Stimulated activated naive B cell treated with anti-CD40 and anti-IgM and Interleukin-4, amounts not matched to agents 10 μg/mL and 1 μg/mL and 100 μg/mL, for 72 hours (primary cell): ENCODE measurements around the gene DOCK4.

ENCODE experiments used
- ATAC-seq, 2 donors: fragments of 150-1000 bp; cut with Tn5 transposase; replicated peaks; 2 replicates each; pipeline ENCODE4 v1.10.0; 2021; ENCODE audit warnings: moderate library complexity in 1 of 2
- DNase-seq: peaks from one replicate; pipeline ENCODE4 v3.0.0; 2021
- H3K27ac Mint-ChIP-seq: one replicate; pipeline ENCODE4 v1.8.0; 2022; ENCODE audit warnings: mild to moderate bottlenecking, mixed read lengths
- H3K27me3 Mint-ChIP-seq, 2 donors: one replicate each; pipeline ENCODE4 v1.8.0; 2022; ENCODE audit warnings: mixed read lengths in 2 of 2
- H3K36me3 Mint-ChIP-seq, 2 donors: one replicate each; pipeline ENCODE4 v1.8.0; 2022; ENCODE audit warnings: mixed read lengths in 2 of 2, mild to moderate bottlenecking in 1 of 2
- H3K4me1 Mint-ChIP-seq, 2 donors: one replicate each; pipeline ENCODE4 v1.8.0; 2022; ENCODE audit warnings: mixed read lengths in 2 of 2, mild to moderate bottlenecking in 1 of 2
- H3K4me3 Mint-ChIP-seq, 2 donors: one replicate each; pipeline ENCODE4 v1.8.0; 2022; ENCODE audit warnings: mild to moderate bottlenecking in 2 of 2, mixed read lengths in 2 of 2, moderate library complexity in 1 of 2
- H3K9me3 Mint-ChIP-seq, 2 donors: one replicate each; pipeline ENCODE4 v1.8.0; 2022; ENCODE audit warnings: mixed read lengths in 2 of 2, mild to moderate bottlenecking in 1 of 2

DOCK4 gene

DNA sequence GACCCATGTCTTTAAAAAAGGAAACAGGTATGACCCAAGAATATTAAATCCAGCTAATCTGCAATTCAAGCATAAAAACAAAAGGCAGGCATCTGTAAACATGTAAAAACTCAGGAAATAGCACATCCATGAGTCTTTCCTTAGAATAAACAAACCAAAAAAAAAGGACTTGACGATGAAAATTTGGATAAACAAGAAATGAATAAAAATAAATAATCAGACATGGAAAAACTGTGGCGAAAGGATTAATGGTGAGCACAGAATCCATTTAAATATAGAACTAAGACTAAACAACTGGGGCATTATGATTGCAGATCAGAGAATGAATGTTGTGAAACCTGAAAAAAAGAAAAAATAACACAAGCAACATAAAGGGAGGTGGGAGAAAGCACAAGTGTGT, 170.1 kb downstream of the DOCK4 start:
- ATAC-seq (no peak), DNase-seq (no peak)
- no peak overlapping the region for H3K4me3 Mint-ChIP-seq
- H3K4me1 Mint-ChIP-seq: no peaks in the 10 kb centered on the region
- H3K27ac Mint-ChIP-seq: no peak overlapping the region
- no peaks in the 10 kb centered on the region for H3K9me3 Mint-ChIP-seq
- H3K27me3 Mint-ChIP-seq: no peaks in the 10 kb centered on the region
- no peaks in the 10 kb centered on the region for H3K36me3 Mint-ChIP-seq

GRCh38 chr7:112031689-112032088, 174.5 kb downstream of the DOCK4 start:
- no peaks in the 10 kb centered on the region for H3K9me3 Mint-ChIP-seq
- H3K36me3 Mint-ChIP-seq: no peaks in the 10 kb centered on the region
- ATAC-seq (no peak), DNase-seq (no peak)
- no peak overlapping the region for H3K4me3 Mint-ChIP-seq
- H3K27me3 Mint-ChIP-seq: peaks cover 0 to 5% of the 10 kb centered on the region in 2 donors
- H3K4me1 Mint-ChIP-seq: no peaks in the 10 kb centered on the region
- no peak overlapping the region for H3K27ac Mint-ChIP-seq

DNA sequence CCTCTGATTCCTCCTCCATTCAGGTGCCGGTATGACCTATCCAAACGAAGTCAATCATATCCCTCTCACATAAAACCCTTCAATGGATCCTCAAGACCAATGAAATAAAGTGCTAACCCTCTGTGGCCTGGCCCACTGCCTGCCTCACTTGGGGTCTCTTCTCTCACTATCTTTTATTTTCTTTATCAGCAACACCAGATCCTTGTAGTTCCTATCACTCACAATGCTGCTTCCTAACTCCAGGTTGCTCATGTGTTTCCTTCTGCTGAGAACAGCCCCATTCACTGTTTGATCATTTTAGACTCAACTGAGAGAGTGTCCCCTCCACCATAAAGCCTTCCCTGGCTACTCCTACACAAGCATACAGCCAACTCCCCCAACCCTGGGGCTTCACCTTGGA, 180.6 kb downstream of the DOCK4 start:
- peaks cover 8 to 10% of the 10 kb centered on the region in 2 donors for H3K27me3 Mint-ChIP-seq
- no peak overlapping the region for H3K4me3 Mint-ChIP-seq
- DNase-seq (no peak), ATAC-seq (no peak)
- H3K27ac Mint-ChIP-seq: no peak overlapping the region
- no peaks in the 10 kb centered on the region for H3K4me1 Mint-ChIP-seq
- H3K9me3 Mint-ChIP-seq: no peaks in the 10 kb centered on the region
- H3K36me3 Mint-ChIP-seq: no peaks in the 10 kb centered on the region

DNA sequence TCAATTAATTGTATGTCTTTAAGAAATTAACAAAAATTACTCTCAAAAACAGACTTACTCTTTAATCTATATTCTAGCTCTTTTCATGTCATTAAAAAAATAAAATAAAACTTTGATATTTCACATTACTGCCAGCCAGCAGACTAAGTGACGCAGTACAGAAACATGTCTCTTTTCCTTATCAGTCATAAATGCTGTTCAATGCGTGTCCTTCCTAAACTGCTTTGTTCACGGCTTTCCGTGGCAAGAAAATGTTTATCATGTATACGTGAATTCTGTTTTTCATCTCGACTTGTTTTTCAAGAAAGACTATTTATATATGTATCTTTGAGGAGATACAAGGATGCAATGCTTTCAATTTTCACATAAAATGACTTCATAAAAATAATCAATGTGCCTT, 182.4 kb downstream of the DOCK4 start:
- no peak overlapping the region for H3K27ac Mint-ChIP-seq
- ATAC-seq (no peak), DNase-seq (no peak)
- no peaks in the 10 kb centered on the region for H3K36me3 Mint-ChIP-seq
- H3K4me1 Mint-ChIP-seq: no peaks in the 10 kb centered on the region
- H3K27me3 Mint-ChIP-seq: peaks cover 5 to 8% of the 10 kb centered on the region in 2 donors
- no peak overlapping the region for H3K4me3 Mint-ChIP-seq
- H3K9me3 Mint-ChIP-seq: no peaks in the 10 kb centered on the region

GRCh38 chr7:112023282-112023681, 182.9 kb downstream of the DOCK4 start:
- H3K27me3 Mint-ChIP-seq: peaks cover 5 to 8% of the 10 kb centered on the region in 2 donors
- no peaks in the 10 kb centered on the region for H3K36me3 Mint-ChIP-seq
- H3K4me1 Mint-ChIP-seq: no peaks in the 10 kb centered on the region
- no peak for ATAC-seq
- no peak overlapping the region for H3K4me3 Mint-ChIP-seq
- no peak overlapping the region for H3K27ac Mint-ChIP-seq
- no peaks in the 10 kb centered on the region for H3K9me3 Mint-ChIP-seq
- no peak for DNase-seq

DNA sequence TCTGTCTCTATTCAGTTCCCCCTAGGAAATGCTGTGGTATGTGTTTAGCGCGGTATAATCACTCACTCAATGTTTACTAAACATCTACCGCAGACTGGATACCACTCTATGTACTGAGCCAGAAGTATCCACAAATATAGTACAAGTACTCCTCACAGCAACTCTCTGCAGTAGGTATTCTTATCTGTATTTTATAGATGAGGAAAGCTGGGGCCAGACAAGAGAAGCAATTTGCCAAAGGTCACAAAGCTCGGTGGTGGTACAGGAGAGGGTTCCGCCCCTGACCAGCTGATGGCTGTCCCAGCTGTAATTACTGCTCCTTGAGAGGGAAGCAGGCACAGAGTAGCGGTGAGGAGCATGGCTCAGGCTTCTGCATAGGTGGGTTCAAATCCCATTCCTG, 184.1 kb downstream of the DOCK4 start:
- Mint-ChIP-seq H3K9me3 (no peaks in the 10 kb centered on the region), H3K4me3 (no peak overlapping the region), H3K36me3 (no peaks in the 10 kb centered on the region), H3K27ac (no peak overlapping the region), H3K27me3 (peaks cover 5 to 8% of the 10 kb centered on the region in 2 donors), H3K4me1 (no peaks in the 10 kb centered on the region)
- DNase-seq (no peak), ATAC-seq (no peak)

- Mint-ChIP-seq H3K36me3 (no peaks in the 10 kb centered on the region), H3K27ac (no peak overlapping the region), H3K4me1 (no peaks in the 10 kb centered on the region), H3K4me3 (no peak overlapping the region), H3K9me3 (no peaks in the 10 kb centered on the region), H3K27me3 (peaks cover 5 to 8% of the 10 kb centered on the region in 2 donors)
- no peak for DNase-seq
- ATAC-seq: no peak
These were observed 184.7 kb downstream of the DOCK4 start for GRCh38 chr7:112021379-112022044.

- Mint-ChIP-seq H3K36me3 (no peaks in the 10 kb centered on the region), H3K27me3 (peaks cover 4 to 5% of the 10 kb centered on the region in 2 donors), H3K4me3 (no peak overlapping the region), H3K9me3 (no peaks in the 10 kb centered on the region), H3K4me1 (no peaks in the 10 kb centered on the region), H3K27ac (no peak overlapping the region)
- DNase-seq: no peak
- ATAC-seq: no peak
These were observed 185.4 kb downstream of the DOCK4 start for GRCh38 chr7:112020800-112021199.

DNA sequence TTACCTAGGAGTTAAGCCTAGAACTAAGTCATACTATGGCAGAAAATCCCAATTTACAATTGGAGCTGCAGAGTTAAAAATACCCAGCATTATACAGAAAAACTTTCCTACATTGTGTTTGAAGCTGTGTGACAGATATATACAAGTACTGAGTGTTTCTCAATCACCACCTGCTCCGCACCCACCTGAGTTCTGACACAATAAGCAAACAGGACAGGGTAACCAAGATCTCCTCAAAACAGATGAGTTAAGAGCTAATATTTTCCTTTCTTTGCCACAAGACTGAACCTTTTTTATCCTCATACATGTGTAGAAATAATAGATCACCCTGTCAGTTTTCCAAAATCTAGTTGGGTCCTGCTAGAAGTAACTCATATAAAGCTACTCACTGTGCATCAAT, 186.3 kb downstream of the DOCK4 start:
- no peaks in the 10 kb centered on the region for H3K36me3 Mint-ChIP-seq

GRCh38 chr7:112018305-112019030, 187.7 kb downstream of the DOCK4 start:
- H3K36me3 Mint-ChIP-seq: no peaks in the 10 kb centered on the region
- no peak overlapping the region for H3K27ac Mint-ChIP-seq
- H3K4me3 Mint-ChIP-seq: no peak overlapping the region
- no peaks in the 10 kb centered on the region for H3K9me3 Mint-ChIP-seq
- no peaks in the 10 kb centered on the region for H3K27me3 Mint-ChIP-seq
- H3K4me1 Mint-ChIP-seq: no peaks in the 10 kb centered on the region
- no peak for ATAC-seq
- DNase-seq: no peak

More for the DNA sequence above, 186.3 kb downstream of the DOCK4 start:
- no peaks in the 10 kb centered on the region for H3K27me3 Mint-ChIP-seq
- H3K4me1 Mint-ChIP-seq: no peaks in the 10 kb centered on the region
- no peak overlapping the region for H3K27ac Mint-ChIP-seq
- H3K9me3 Mint-ChIP-seq: no peaks in the 10 kb centered on the region
- ATAC-seq (no peak), DNase-seq (no peak)
- H3K4me3 Mint-ChIP-seq: no peak overlapping the region

GRCh38 chr7:112015146-112015545, 191.1 kb downstream of the DOCK4 start:
- no peak overlapping the region for H3K4me3 Mint-ChIP-seq
- no peak overlapping the region for H3K27ac Mint-ChIP-seq

GRCh38 chr7:112014347-112014746, 191.9 kb downstream of the DOCK4 start:
- Mint-ChIP-seq H3K27me3 (no peaks in the 10 kb centered on the region), H3K27ac (no peak overlapping the region), H3K9me3 (no peaks in the 10 kb centered on the region), H3K36me3 (no peaks in the 10 kb centered on the region), H3K4me1 (no peaks in the 10 kb centered on the region), H3K4me3 (no peak overlapping the region)
- ATAC-seq: no peak
- DNase-seq: no peak

More at GRCh38 chr7:112015146-112015545, 191.1 kb downstream of the DOCK4 start:
- DNase-seq (no peak), ATAC-seq (no peak)
- H3K9me3 Mint-ChIP-seq: no peaks in the 10 kb centered on the region
- H3K36me3 Mint-ChIP-seq: no peaks in the 10 kb centered on the region
- no peaks in the 10 kb centered on the region for H3K27me3 Mint-ChIP-seq
- no peaks in the 10 kb centered on the region for H3K4me1 Mint-ChIP-seq

DNA sequence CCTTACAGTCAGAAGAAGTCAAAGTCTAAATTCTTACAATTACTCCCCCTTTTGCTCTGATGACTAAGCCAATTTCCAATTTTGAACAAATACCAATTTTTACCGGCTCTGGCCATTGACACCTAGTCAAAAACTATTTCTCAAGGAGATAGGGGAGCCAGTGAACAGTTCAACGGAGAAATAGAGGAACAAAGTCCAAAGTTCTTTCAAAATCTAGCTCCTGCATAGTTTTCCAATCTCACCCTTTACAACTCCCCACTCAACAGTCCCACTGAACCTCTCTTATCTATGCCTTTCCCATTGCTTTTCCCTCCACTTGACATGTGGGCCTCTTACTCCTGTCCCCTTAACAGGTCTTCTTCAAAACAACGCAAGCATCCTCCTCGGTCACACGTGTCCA, 192.9 kb downstream of the DOCK4 start:
- no peak for DNase-seq
- no peaks in the 10 kb centered on the region for H3K36me3 Mint-ChIP-seq
- H3K9me3 Mint-ChIP-seq: no peaks in the 10 kb centered on the region
- H3K4me1 Mint-ChIP-seq: no peaks in the 10 kb centered on the region
- no peak overlapping the region for H3K27ac Mint-ChIP-seq
- no peak overlapping the region for H3K4me3 Mint-ChIP-seq
- no peak for ATAC-seq
- no peaks in the 10 kb centered on the region for H3K27me3 Mint-ChIP-seq

DNA sequence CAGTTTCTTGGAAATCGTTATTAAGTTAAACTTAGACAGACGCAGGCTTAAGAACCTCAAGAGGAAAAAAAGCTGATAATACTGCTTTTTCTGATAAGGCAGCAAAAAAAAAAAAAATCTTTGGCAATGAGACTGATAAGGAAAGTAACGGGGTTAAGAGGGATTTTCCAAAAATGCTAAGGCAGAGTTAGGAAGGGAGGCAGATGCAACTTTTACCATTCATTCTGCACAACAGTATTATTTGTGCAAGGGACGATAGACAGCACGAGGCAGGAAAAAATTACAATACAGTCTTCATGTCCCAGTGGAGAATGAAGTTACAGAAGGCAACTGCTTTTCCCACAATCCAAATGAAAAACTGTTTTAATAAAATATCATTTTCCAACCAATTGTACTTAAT, 194.0 kb downstream of the DOCK4 start:
- no peak for DNase-seq
- Mint-ChIP-seq H3K36me3 (no peaks in the 10 kb centered on the region), H3K4me1 (no peaks in the 10 kb centered on the region), H3K27ac (no peak overlapping the region), H3K9me3 (no peaks in the 10 kb centered on the region), H3K27me3 (no peaks in the 10 kb centered on the region), H3K4me3 (no peak overlapping the region)
- no peak for ATAC-seq

- Mint-ChIP-seq H3K4me3 (no peak overlapping the region), H3K9me3 (no peaks in the 10 kb centered on the region), H3K4me1 (no peaks in the 10 kb centered on the region), H3K27me3 (no peaks in the 10 kb centered on the region), H3K36me3 (no peaks in the 10 kb centered on the region), H3K27ac (no peak overlapping the region)
- ATAC-seq: no peak
- DNase-seq: no peak
These were observed 195.2 kb downstream of the DOCK4 start for GRCh38 chr7:112010994-112011393.
